Measurements from ENCODE around the gene KREMEN2. TPM values are rescaled to one million over a fixed set of nuclear protein-coding genes. Genes with fewer than 3 reads are reported as not detected.

KREMEN2 gene
- polyA plus RNA-seq, 2 of the 4 experiments (the other 2 are of a cell fraction) = 0.35 to 1.5 TPM

GRCh38 chr16:3000540-3000939 lies 36.5 kb downstream of the KREMEN2 start (continued):
- TF ChIP-seq ESRRA (IDR thresholded peaks at IDR 0.05; ENCODE audit: borderline replicate concordance, low read length) = no peak

- CTCF ChIA-PET = interaction anchor here (0.9 to 14.8 kb wide), 9 partner anchors 9 to 57 kb away, joined by 3 to 214 read pairs (median 4); partner anchors contain the start of genes CLDN6, HCFC1R1, PKMYT1 and THOC6
- H3K9me3 ChIP-seq = no peaks in the 10 kb centered on the region
- H3K4me3 ChIP-seq = no peak overlapping the region
- no peak overlapping the region for H3K4me2 ChIP-seq
- TF ChIP-seq RARB (CRISPR knock-in tag; IDR thresholded peaks at IDR 0.05) = no peak
- TF ChIP-seq RFX5 (IDR thresholded peaks at IDR 0.05) = no peak
- TF ChIP-seq EP300 (IDR thresholded peaks at IDR 0.05) = no peak
- no peak for TF ChIP-seq BHLHE40 (IDR thresholded peaks at IDR 0.05; ENCODE audit: low read depth, low read length)
- no peak for TF ChIP-seq HDAC2 (IDR thresholded peaks at IDR 0.05)
- TF ChIP-seq TP53 (CRISPR knock-in tag; IDR thresholded peaks at IDR 0.05) = no peak
- TF ChIP-seq PBX3 (IDR thresholded peaks at IDR 0.05) = no peak
- TF ChIP-seq RNF2 (IDR thresholded peaks at IDR 0.05; ENCODE audit: borderline replicate concordance, low read depth) = no peak
- no peak for TF ChIP-seq POLR2AphosphoS2 (conservative IDR thresholded peaks at IDR 0.05; ENCODE audit: low read length)
- no peak for TF ChIP-seq ZC3H11A (IDR thresholded peaks at IDR 0.05)
- TF ChIP-seq ZNF302 (CRISPR knock-in tag; IDR thresholded peaks at IDR 0.05) = no peak
- no peak for TF ChIP-seq NR3C1 (IDR thresholded peaks at IDR 0.05)
- no peak for TF ChIP-seq ZFP36 (IDR thresholded peaks at IDR 0.05; ENCODE audit: borderline replicate concordance, partially characterized antibody)
- TF ChIP-seq SMC3 (IDR thresholded peaks at IDR 0.05) = no peak
- TF ChIP-seq SREBF2 (IDR thresholded peaks at IDR 0.05) = no peak
- TF ChIP-seq CTCF (IDR thresholded peaks at IDR 0.05) = no peak
- no peak for TF ChIP-seq CHD4 (IDR thresholded peaks at IDR 0.05; ENCODE audit: borderline replicate concordance)
- 85% methylated on average over 10 of the region's 12 CpGs for WGBS (ENCODE audit: missing lambda C conversion rate)
- POLR2A ChIA-PET = interaction anchor here (9.6 kb wide), 1 partner anchor 20 kb away, joined by 107 read pairs; the partner anchor contains the start of genes HCFC1R1, THOC6 and TNFRSF12A
- no peak for FAIRE-seq
- DNase-seq (ENCODE audit: low read depth in 1 of 2, low spot score in 1 of 2) = no peak
- no peak for ATAC-seq
- no peak overlapping the region for H3K27ac ChIP-seq
- H3K4me1 ChIP-seq = peaks cover 15% of the 10 kb centered on the region; the same call in 2 of the 3 replicates
Measured at GRCh38 chr16:3001316-3001715, 37.2 kb downstream of the KREMEN2 start.

DNA sequence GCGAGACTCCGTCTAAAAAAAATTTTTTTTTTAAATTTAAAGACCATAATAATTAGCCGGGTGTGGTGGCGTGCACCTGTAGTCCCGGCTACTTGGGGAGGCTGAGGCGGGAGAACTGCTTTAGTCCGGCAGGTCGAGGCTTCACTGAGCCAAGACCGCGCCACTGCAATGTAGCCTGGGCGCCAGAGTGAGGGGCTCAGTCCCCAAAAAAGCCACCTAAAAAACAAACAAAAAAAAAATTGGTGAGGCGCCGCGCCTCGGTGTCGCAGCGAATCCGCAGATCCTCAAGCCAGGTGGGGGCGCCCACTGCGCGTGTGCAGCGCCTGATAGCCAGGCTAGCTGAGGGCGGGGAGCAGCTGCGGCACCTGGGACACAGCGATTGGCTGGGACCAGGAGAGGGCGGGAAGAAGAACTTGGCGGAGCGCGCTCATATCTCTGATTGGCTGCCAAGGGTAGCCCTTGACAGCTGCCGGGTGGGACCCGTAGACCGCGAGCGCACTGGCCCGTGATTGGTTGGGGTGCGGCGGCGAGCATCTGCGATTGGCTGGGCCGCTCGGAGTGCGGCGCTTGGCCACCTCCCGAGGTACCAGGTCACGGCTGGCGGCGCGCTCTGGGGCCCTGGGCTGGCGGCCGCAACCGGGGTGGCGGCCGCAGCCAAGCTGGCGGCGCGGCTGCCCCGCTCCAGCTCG lies 39.7 kb downstream of the KREMEN2 start:
- Histone ChIP-seq H3K27ac (peak overlapping the region; percentile 76 to 87; a peak in 5 of 6 replicates), H3K9me3 (no peaks in the 10 kb centered on the region), H3K4me1 (peaks cover 15% of the 10 kb centered on the region; the same call in 2 of the 3 replicates), H3K4me3 (peak overlapping the region; percentile 65), H3K4me2 (peak overlapping the region; percentile 100)
- ATAC-seq = peak; percentile 96 to 98
- CTCF ChIA-PET = interaction anchor here (0.6 to 14.8 kb wide), 25 partner anchors 8 to 1278 kb away, joined by 3 to 214 read pairs (median 4); partner anchors contain the start of genes CLDN6, HCFC1R1, THOC6 and TNFRSF12A
- WGBS (ENCODE audit: missing lambda C conversion rate) = 9% methylated on average over 42 of the region's 58 CpGs
- POLR2A ChIA-PET = interaction anchor here (1.7 to 9.6 kb wide), 2 partner anchors 18 to 25 kb away, joined by 7 to 107 read pairs; partner anchors contain the start of genes HCFC1R1, THOC6 and TNFRSF12A
- peak; percentile 88 for FAIRE-seq
- peak; percentile 99 to 100 for DNase-seq (ENCODE audit: low read depth in 1 of 2, low spot score in 1 of 2)
- no peak for TF ChIP-seq FOSL2 (IDR thresholded peaks at IDR 0.05)
- TF ChIP-seq FOSL2 (CRISPR knock-in tag; IDR thresholded peaks at IDR 0.05) = no peak
- 0 out of 2 replicates have a peak, but pooled peaks have one; percentile 26 for TF ChIP-seq POLR2A (IDR thresholded peaks at IDR 0.05; ENCODE audit: low read length)
- TF ChIP-seq, protein P1, sequence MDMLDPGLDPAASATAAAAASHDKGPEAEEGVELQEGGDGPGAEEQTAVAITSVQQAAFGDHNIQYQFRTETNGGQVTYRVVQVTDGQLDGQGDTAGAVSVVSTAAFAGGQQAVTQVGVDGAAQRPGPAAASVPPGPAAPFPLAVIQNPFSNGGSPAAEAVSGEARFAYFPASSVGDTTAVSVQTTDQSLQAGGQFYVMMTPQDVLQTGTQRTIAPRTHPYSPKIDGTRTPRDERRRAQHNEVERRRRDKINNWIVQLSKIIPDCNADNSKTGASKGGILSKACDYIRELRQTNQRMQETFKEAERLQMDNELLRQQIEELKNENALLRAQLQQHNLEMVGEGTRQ (IDR thresholded peaks at IDR 0.05) = peak; percentile 43; the same call in 1 of the 2 replicates
- no peak for TF ChIP-seq MAZ (IDR thresholded peaks at IDR 0.05; ENCODE audit: borderline replicate concordance, low read depth, low read length)
- TF ChIP-seq RCOR1 (IDR thresholded peaks at IDR 0.05; ENCODE audit: low read depth, low read length) = no peak
- peak; percentile 78; the same call in 1 of the 2 replicates for TF ChIP-seq RFX5 (IDR thresholded peaks at IDR 0.05)
- TF ChIP-seq EP300 (IDR thresholded peaks at IDR 0.05) = no peak
- no peak for TF ChIP-seq CEBPB (IDR thresholded peaks at IDR 0.05)
- no peak for TF ChIP-seq BHLHE40 (IDR thresholded peaks at IDR 0.05; ENCODE audit: low read depth, low read length)
- TF ChIP-seq CTCF (IDR thresholded peaks at IDR 0.05) = peak; percentile 71
- no peak for TF ChIP-seq ZNF302 (CRISPR knock-in tag; IDR thresholded peaks at IDR 0.05)
- TF ChIP-seq CHD2 (IDR thresholded peaks at IDR 0.05; ENCODE audit: low read length, partially characterized antibody) = no peak
- TF ChIP-seq CHD4 (IDR thresholded peaks at IDR 0.05; ENCODE audit: borderline replicate concordance) = no peak
- TF ChIP-seq, protein P2, sequence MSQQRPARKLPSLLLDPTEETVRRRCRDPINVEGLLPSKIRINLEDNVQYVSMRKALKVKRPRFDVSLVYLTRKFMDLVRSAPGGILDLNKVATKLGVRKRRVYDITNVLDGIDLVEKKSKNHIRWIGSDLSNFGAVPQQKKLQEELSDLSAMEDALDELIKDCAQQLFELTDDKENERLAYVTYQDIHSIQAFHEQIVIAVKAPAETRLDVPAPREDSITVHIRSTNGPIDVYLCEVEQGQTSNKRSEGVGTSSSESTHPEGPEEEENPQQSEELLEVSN (IDR thresholded peaks at IDR 0.05; ENCODE audit: borderline replicate concordance, low read depth) = no peak
- peak; percentile 58; the same call in 1 of the 2 replicates for TF ChIP-seq MAX (IDR thresholded peaks at IDR 0.05)
- TF ChIP-seq HDAC2 (IDR thresholded peaks at IDR 0.05) = no peak
- no peak for TF ChIP-seq ZFP36 (IDR thresholded peaks at IDR 0.05; ENCODE audit: borderline replicate concordance, partially characterized antibody)
